B cell (primary cell): ENCODE data around the gene TNFAIP8L3.

ENCODE experiments used
- EZH2 ChIP-seq: IDR thresholded peaks from 2 replicates; pipeline ENCODE4 v1.6.1; 2012; ENCODE audit warnings: borderline replicate concordance, low read depth, mild to moderate bottlenecking, moderate library complexity, low read length; ENCODE audit not compliant: insufficient read depth, poor library complexity, severe bottlenecking
- TF ChIP-seq, protein P1 (sequence below): fragments of 200-600 bp; IDR thresholded peaks from one replicate; pipeline ENCODE4 v1.8.0; 2022; ENCODE audit warnings: antibody characterized with exemption, mild to moderate bottlenecking

DNA sequence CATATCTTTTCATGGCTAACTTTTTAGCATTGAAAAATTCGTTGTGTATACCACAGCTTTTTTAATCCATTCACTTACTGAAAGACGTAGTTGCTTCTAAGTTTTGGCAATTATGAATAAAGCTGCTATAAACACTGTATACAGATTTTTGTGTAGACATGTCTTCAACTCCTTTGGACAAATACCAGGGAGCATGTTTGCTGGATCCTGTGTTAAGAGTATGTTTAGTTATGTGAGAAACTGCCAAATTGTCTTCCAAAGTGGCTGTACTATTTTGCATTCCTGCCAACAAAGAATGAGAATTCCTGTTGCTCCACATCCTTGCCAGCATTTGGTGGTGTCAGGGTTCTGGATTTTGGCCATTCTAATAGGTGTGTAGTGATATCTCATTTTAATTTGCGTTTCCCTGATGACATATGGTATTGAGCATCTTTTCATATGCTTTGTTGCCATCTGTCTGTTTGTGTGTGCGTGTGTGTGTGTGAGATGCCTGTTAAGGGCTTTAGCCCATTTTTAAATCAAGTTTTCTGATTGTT is 87.5 kb downstream of the TNFAIP8L3 start:
- TF ChIP-seq, protein P1, sequence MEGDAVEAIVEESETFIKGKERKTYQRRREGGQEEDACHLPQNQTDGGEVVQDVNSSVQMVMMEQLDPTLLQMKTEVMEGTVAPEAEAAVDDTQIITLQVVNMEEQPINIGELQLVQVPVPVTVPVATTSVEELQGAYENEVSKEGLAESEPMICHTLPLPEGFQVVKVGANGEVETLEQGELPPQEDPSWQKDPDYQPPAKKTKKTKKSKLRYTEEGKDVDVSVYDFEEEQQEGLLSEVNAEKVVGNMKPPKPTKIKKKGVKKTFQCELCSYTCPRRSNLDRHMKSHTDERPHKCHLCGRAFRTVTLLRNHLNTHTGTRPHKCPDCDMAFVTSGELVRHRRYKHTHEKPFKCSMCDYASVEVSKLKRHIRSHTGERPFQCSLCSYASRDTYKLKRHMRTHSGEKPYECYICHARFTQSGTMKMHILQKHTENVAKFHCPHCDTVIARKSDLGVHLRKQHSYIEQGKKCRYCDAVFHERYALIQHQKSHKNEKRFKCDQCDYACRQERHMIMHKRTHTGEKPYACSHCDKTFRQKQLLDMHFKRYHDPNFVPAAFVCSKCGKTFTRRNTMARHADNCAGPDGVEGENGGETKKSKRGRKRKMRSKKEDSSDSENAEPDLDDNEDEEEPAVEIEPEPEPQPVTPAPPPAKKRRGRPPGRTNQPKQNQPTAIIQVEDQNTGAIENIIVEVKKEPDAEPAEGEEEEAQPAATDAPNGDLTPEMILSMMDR, result no peak
- no peak for TF ChIP-seq EZH2
